Measurements from ENCODE around the gene RBM10. TPM values are rescaled to one million over a fixed set of nuclear protein-coding genes. Genes with fewer than 3 reads are reported as not detected.

Gene RBM10
- total RNA-seq, 1 experiment from 2014 or later, result 41.0 TPM

DNA sequence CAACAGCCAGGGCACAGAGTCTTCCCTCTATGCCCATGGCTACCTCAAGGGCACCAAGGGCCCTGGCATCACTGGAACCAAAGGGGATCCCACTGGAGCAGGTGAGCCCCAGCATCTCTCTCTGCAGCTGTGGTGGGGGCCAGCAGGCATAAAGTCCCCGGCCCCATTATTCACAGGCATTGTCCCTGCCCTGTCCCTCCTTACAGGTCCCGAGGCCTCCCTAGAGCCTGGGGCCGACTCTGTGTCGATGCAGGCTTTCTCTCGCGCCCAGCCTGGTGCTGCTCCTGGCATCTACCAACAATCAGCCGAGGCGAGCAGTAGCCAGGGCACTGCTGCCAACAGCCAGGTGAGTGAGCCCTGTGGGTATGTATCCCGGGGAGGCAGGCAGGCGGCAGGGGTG, 36.3 kb downstream of the RBM10 start:
- H3K9me3 Mint-ChIP-seq (ENCODE audit: unreplicated experiment), result no peaks in the 10 kb centered on the region
- no peaks in the 10 kb centered on the region for H3K4me1 Mint-ChIP-seq (ENCODE audit: low read depth, unreplicated experiment)
- H3K27me3 Mint-ChIP-seq (ENCODE audit: insufficient read depth, unreplicated experiment), result no peaks in the 10 kb centered on the region
- H3K27ac Mint-ChIP-seq (ENCODE audit: unreplicated experiment), result no peak overlapping the region
- Histone ChIP-seq H3K9me3 (no peaks in the 10 kb centered on the region), H3K36me3 (ENCODE audit: control insufficient read depth, insufficient read depth, low read length) (no peaks in the 10 kb centered on the region; the same call in none of the 2 replicates), H3K27me3 (replicated peaks; ENCODE audit: control insufficient read depth, insufficient read depth, low read length) (no peaks in the 10 kb centered on the region), H3K4me3 (ENCODE audit: low read depth, low read length) (no peak overlapping the region), H3K4me1 (no peaks in the 10 kb centered on the region)
- peaks cover 59% of the 10 kb centered on the region for H3K36me3 Mint-ChIP-seq (ENCODE audit: insufficient read depth, unreplicated experiment)
- POLR2A ChIA-PET, result no interaction called here
- BruUV-seq (replicated peaks), result no TSS peak
- TF ChIP-seq, protein P1, sequence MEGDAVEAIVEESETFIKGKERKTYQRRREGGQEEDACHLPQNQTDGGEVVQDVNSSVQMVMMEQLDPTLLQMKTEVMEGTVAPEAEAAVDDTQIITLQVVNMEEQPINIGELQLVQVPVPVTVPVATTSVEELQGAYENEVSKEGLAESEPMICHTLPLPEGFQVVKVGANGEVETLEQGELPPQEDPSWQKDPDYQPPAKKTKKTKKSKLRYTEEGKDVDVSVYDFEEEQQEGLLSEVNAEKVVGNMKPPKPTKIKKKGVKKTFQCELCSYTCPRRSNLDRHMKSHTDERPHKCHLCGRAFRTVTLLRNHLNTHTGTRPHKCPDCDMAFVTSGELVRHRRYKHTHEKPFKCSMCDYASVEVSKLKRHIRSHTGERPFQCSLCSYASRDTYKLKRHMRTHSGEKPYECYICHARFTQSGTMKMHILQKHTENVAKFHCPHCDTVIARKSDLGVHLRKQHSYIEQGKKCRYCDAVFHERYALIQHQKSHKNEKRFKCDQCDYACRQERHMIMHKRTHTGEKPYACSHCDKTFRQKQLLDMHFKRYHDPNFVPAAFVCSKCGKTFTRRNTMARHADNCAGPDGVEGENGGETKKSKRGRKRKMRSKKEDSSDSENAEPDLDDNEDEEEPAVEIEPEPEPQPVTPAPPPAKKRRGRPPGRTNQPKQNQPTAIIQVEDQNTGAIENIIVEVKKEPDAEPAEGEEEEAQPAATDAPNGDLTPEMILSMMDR (IDR thresholded peaks at IDR 0.05; ENCODE audit: insufficient read depth in 1 of 2, low read depth in 1 of 2, low read length in 1 of 2, severe bottlenecking in 1 of 2, unreplicated experiment in 1 of 2), result no peak
- no peak overlapping the region for H3K4me3 Mint-ChIP-seq (ENCODE audit: unreplicated experiment)
- CTCF ChIA-PET, result no interaction called here
- no peak for DNase-seq
- intact Hi-C loops (cut with micrococcal nuclease; ENCODE audit: unreplicated experiment), result no loop called here

DNA sequence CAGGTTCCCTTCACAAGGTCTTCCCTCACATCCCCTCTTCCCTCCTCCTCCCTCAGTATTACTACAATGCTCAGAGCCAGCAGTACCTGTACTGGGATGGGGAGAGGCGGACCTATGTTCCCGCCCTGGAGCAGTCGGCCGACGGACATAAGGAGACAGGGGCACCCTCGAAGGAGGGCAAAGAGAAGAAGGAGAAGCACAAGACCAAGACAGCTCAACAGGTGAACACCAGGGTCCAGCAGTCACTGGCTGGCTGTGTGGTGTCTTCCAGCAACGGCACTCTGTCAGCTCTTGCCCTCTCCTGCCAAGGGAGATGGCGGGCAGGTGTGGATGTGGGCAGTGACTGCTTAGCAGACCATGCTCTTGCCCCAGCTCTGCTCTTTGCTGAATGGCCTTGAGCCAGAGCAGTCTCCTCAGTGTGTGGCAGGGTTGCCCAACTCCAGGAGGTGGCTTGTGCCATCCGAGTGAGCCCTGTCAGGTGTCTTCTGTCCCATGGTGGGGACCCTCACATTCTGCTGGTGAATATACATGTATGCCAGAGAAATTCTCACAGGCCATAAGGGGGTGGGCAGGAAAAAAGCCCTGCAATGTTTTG, 37.2 kb downstream of the RBM10 start:
- no peak for DNase-seq
- H3K9me3 Mint-ChIP-seq (ENCODE audit: unreplicated experiment), result no peaks in the 10 kb centered on the region
- Histone ChIP-seq H3K4me3 (ENCODE audit: low read depth, low read length) (no peak overlapping the region), H3K27me3 (replicated peaks; ENCODE audit: control insufficient read depth, insufficient read depth, low read length) (no peaks in the 10 kb centered on the region), H3K36me3 (ENCODE audit: control insufficient read depth, insufficient read depth, low read length) (no peaks in the 10 kb centered on the region; the same call in none of the 2 replicates), H3K9me3 (no peaks in the 10 kb centered on the region), H3K4me1 (no peaks in the 10 kb centered on the region)
- POLR2A ChIA-PET, result no interaction called here
- H3K27ac Mint-ChIP-seq (ENCODE audit: unreplicated experiment), result no peak overlapping the region
- H3K4me1 Mint-ChIP-seq (ENCODE audit: low read depth, unreplicated experiment), result no peaks in the 10 kb centered on the region
- H3K36me3 Mint-ChIP-seq (ENCODE audit: insufficient read depth, unreplicated experiment), result peaks cover 56% of the 10 kb centered on the region
- H3K27me3 Mint-ChIP-seq (ENCODE audit: insufficient read depth, unreplicated experiment), result no peaks in the 10 kb centered on the region
- TF ChIP-seq, protein P1 (IDR thresholded peaks at IDR 0.05; ENCODE audit: insufficient read depth in 1 of 2, low read depth in 1 of 2, low read length in 1 of 2, severe bottlenecking in 1 of 2, unreplicated experiment in 1 of 2), result no peak
- CTCF ChIA-PET, result no interaction called here
- no TSS peak for BruUV-seq (replicated peaks)
- intact Hi-C loops (cut with micrococcal nuclease; ENCODE audit: unreplicated experiment), result no loop called here
- H3K4me3 Mint-ChIP-seq (ENCODE audit: unreplicated experiment), result no peak overlapping the region

DNA sequence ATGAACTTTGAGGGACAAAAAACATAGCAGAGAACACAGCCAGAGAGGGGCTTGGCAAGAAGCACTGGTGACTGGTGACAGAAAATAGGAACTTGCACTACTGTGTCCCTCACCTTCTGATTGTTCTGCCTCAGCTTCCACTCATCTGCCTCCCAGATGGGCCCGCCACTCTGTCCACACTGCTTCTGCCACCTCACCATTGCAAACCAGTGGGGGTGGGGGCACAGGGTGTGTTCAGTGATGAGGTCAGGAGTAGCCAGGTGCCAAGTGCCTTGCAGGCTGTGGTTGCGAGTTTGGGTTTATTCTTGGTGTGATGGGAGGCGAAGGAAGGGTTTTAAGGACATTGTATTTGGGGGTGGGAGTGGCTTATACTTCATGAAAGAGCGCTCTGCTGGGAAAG, 39.5 kb downstream of the RBM10 start:
- CTCF ChIA-PET, result no interaction called here
- POLR2A ChIA-PET, result no interaction called here
- Mint-ChIP-seq H3K4me3 (ENCODE audit: unreplicated experiment) (no peak overlapping the region), H3K27me3 (ENCODE audit: insufficient read depth, unreplicated experiment) (no peaks in the 10 kb centered on the region), H3K4me1 (ENCODE audit: low read depth, unreplicated experiment) (no peaks in the 10 kb centered on the region), H3K9me3 (ENCODE audit: unreplicated experiment) (no peaks in the 10 kb centered on the region), H3K36me3 (ENCODE audit: insufficient read depth, unreplicated experiment) (peaks cover 44% of the 10 kb centered on the region), H3K27ac (ENCODE audit: unreplicated experiment) (no peak overlapping the region)
- no TSS peak for BruUV-seq (replicated peaks)
- Histone ChIP-seq H3K9me3 (no peaks in the 10 kb centered on the region), H3K4me1 (no peaks in the 10 kb centered on the region), H3K4me3 (ENCODE audit: low read depth, low read length) (no peak overlapping the region), H3K36me3 (ENCODE audit: control insufficient read depth, insufficient read depth, low read length) (no peaks in the 10 kb centered on the region; the same call in none of the 2 replicates), H3K27me3 (replicated peaks; ENCODE audit: control insufficient read depth, insufficient read depth, low read length) (no peaks in the 10 kb centered on the region)
- intact Hi-C loops (cut with micrococcal nuclease; ENCODE audit: unreplicated experiment), result no loop called here
- no peak for DNase-seq
- TF ChIP-seq, protein P1 (IDR thresholded peaks at IDR 0.05; ENCODE audit: insufficient read depth in 1 of 2, low read depth in 1 of 2, low read length in 1 of 2, severe bottlenecking in 1 of 2, unreplicated experiment in 1 of 2), result no peak
